Measurements from ENCODE around the gene CHMP6.

GRCh38 chr17:80967404-80967872 lies 24.2 kb upstream of the CHMP6 start:
- TF ChIP-seq CTCF (IDR thresholded peaks at IDR 0.05), result no peak
- no peak for TF ChIP-seq POLR2A (IDR thresholded peaks at IDR 0.05)

All from esophagus squamous epithelium (tissue), 4 donors.